GM18951 (cell line): ENCODE data around the gene UNC45B.
"Not testable (repeated sequence)": the region's sequence is repeated elsewhere in the genome, so short reads cannot be mapped to it uniquely, and the experiment has no call there.

Experiments used
- POLR2A ChIP-seq: IDR thresholded peaks from 4 replicates; pipeline ENCODE4 v1.6.1; 2011; ENCODE audit warnings: mild to moderate bottlenecking; ENCODE audit not compliant: insufficient read length, insufficient read depth; ENCODE audit errors: extremely low read depth
- in situ Hi-C: fragments of 300-500 bp; cut with MboI; formaldehyde crosslinking; loops from one replicate; pipeline ENCODE4 v1.12.0; 2022; ENCODE audit warnings: low sequenced_read_pairs, mixed read lengths, inconsistent platforms; ENCODE audit not compliant: unreplicated experiment

Gene UNC45B

GRCh38 chr17:35227546-35227945 lies 79.9 kb downstream of the UNC45B start:
- TF ChIP-seq POLR2A, result no peak
- in situ Hi-C loops, result no loop called here

GRCh38 chr17:35229638-35230037 lies 82.0 kb downstream of the UNC45B start:
- in situ Hi-C loops, result no loop called here
- TF ChIP-seq POLR2A, result no peak

DNA sequence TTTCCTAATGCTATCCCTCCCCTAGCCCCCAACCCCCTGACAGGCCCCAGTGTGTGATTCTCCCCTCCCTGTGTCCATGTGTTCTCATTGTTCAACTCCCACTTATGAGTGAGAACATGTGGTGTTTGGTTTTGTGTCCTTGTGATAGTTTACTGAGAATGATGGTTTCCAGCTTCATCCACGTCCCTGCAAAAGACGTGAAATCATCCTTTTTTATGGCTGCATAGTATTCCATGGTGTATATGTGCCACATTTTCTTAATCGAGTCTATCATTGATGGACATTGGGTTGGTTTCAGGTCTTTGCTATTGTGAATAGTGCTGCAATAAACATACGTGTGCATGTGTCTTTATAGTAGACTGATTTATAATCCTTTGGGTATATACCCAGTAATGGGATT lies 86.7 kb downstream of the UNC45B start:
- in situ Hi-C loops, result not testable (repeated sequence)

GRCh38 chr17:35235289-35235688 lies 87.7 kb downstream of the UNC45B start:
- no peak for TF ChIP-seq POLR2A
- in situ Hi-C loops, result no loop called here

- in situ Hi-C loops, result no loop called here
- no peak for TF ChIP-seq POLR2A
Observed at GRCh38 chr17:35235917-35236316, 88.3 kb downstream of the UNC45B start.

GRCh38 chr17:35236821-35237220 lies 89.2 kb downstream of the UNC45B start:
- in situ Hi-C loops, result no loop called here
- TF ChIP-seq POLR2A, result no peak

GRCh38 chr17:35238821-35239220 lies 91.2 kb downstream of the UNC45B start:
- in situ Hi-C loops, result no loop called here
- TF ChIP-seq POLR2A, result no peak
